ENCODE measurements around the gene METTL27. TPM values are rescaled to one million over a fixed set of nuclear protein-coding genes. Genes with fewer than 3 reads are reported as not detected.

METTL27 gene
- total RNA-seq, 4 donors from 2014 or later, result 2.0 to 7.4 (median 4.3) TPM

GRCh38 chr7:73861305-73861704 lies 19.0 kb upstream of the METTL27 start:
- WGBS, 2 donors, result 92 to 94% methylated on average over 12 of the region's 12 CpGs
- TF ChIP-seq, protein P1, sequence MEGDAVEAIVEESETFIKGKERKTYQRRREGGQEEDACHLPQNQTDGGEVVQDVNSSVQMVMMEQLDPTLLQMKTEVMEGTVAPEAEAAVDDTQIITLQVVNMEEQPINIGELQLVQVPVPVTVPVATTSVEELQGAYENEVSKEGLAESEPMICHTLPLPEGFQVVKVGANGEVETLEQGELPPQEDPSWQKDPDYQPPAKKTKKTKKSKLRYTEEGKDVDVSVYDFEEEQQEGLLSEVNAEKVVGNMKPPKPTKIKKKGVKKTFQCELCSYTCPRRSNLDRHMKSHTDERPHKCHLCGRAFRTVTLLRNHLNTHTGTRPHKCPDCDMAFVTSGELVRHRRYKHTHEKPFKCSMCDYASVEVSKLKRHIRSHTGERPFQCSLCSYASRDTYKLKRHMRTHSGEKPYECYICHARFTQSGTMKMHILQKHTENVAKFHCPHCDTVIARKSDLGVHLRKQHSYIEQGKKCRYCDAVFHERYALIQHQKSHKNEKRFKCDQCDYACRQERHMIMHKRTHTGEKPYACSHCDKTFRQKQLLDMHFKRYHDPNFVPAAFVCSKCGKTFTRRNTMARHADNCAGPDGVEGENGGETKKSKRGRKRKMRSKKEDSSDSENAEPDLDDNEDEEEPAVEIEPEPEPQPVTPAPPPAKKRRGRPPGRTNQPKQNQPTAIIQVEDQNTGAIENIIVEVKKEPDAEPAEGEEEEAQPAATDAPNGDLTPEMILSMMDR (IDR thresholded peaks at IDR 0.05), result no peak
- TF ChIP-seq POLR2A (IDR thresholded peaks at IDR 0.05), result no peak
- H3K4me3 ChIP-seq (ENCODE audit: low read depth, poor library complexity, severe bottlenecking), result no peak overlapping the region
- DNase-seq (ENCODE audit: low spot score in 2 of 2), result no peak
- intact Hi-C loops (cut with DNase I; ENCODE audit: low total_unique reads), result loop anchor here (10.0 kb wide), 1 partner anchor 103 kb away; no protein-coding TSS in a partner anchor

DNA sequence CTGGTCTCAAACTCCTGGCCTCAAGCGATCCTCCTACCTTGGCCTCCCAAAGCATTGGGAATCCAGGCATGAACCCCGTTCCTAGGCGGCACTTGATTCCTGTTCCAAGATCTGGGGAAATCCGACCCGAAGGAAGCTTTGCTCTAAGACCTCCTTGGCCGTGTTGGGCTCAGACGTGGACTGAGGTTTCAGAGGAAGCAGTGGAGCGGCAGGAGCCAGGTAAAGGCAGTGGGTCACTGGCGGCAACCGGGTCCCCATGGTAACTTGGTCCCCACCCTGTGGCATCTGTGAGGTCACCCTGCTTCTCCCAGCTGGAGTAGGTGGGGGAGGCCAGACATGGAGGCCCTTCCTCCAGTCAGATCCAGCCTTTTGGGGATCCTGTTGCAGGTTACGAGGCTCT lies 18.5 kb upstream of the METTL27 start, which contains the start of gene TMEM270:
TMEM270 (plus strand) TSS at position 301 of the 400 bp plus-strand sequence; CDS start at position 337, 36 bp downstream.
- H3K4me3 ChIP-seq (ENCODE audit: low read depth, poor library complexity, severe bottlenecking), result no peak within 1 kb of the TSS
- DNase-seq (ENCODE audit: low spot score in 2 of 2), result no peak
- 87 to 92% methylated on average over 10 to 11 of the region's 11 CpGs for WGBS, 2 donors
- intact Hi-C loops (cut with DNase I; ENCODE audit: low total_unique reads), result loop anchor here (10.0 kb wide), 1 partner anchor 104 kb away; no protein-coding TSS in a partner anchor
- no peak for TF ChIP-seq POLR2A (IDR thresholded peaks at IDR 0.05)
- TF ChIP-seq, protein P1 (IDR thresholded peaks at IDR 0.05), result no peak

GRCh38 chr7:73858807-73859206 lies 16.5 kb upstream of the METTL27 start:
- whole genome bisulfite sequencing, 2 donors, result 62 to 86% methylated on average over 2 of the region's 2 CpGs
- DNase-seq (ENCODE audit: low spot score in 2 of 2), result no peak
- intact Hi-C loops (cut with DNase I; ENCODE audit: low total_unique reads), result loop anchor here (5.0 kb wide), 1 partner anchor 122 kb away; the partner anchor contains the start of gene ABHD11
- no peak overlapping the region for H3K4me3 ChIP-seq (ENCODE audit: low read depth, poor library complexity, severe bottlenecking)
- TF ChIP-seq POLR2A (IDR thresholded peaks at IDR 0.05), result no peak
- TF ChIP-seq, protein P1 (IDR thresholded peaks at IDR 0.05), result no peak

- H3K4me3 ChIP-seq (ENCODE audit: low read depth, poor library complexity, severe bottlenecking), result no peak overlapping the region
- TF ChIP-seq, protein P1 (IDR thresholded peaks at IDR 0.05), result no peak
- no peak for TF ChIP-seq POLR2A (IDR thresholded peaks at IDR 0.05)
- 77% methylated on average over 3 of the region's 3 CpGs for WGBS, 2 donors
- DNase-seq (ENCODE audit: low spot score in 2 of 2), result no peak
- intact Hi-C loops (cut with DNase I; ENCODE audit: low total_unique reads), result loop anchor here (5.0 kb wide), 1 partner anchor 120 kb away; the partner anchor contains the start of gene ABHD11
Observed at GRCh38 chr7:73856941-73857340, 14.6 kb upstream of the METTL27 start.

GRCh38 chr7:73852500-73852899 lies 10.2 kb upstream of the METTL27 start:
- 66 to 82% methylated on average over 5 of the region's 5 CpGs for WGBS, 2 donors
- H3K4me3 ChIP-seq (ENCODE audit: low read depth, poor library complexity, severe bottlenecking), result no peak overlapping the region
- intact Hi-C loops (cut with DNase I; ENCODE audit: low total_unique reads), result no loop called here
- no peak for DNase-seq (ENCODE audit: low spot score in 2 of 2)
- TF ChIP-seq, protein P1 (IDR thresholded peaks at IDR 0.05), result no peak
- TF ChIP-seq POLR2A (IDR thresholded peaks at IDR 0.05), result no peak

Measured in lower leg skin (tissue), 4 donors.